PC-9 (cell line): ENCODE results near the gene BCKDHB. TPM values are rescaled to one million over a fixed set of nuclear protein-coding genes. Genes with fewer than 3 reads are reported as not detected.

ENCODE experiments used
- BruUV-seq: library from RNA; stranded (reverse); fragments of 400-500 nt; replicated peaks from 2 replicates; lab custom pipeline; 2021; lab: Mats Ljungman, UMichigan
- CTCF ChIA-PET: fragments of 300-600 bp; sonication (Branson Sonifier 250); formaldehyde crosslinking; loops from one replicate; lab custom pipeline; 2022; ENCODE audit warnings: antibody characterized with exemption; lab: Charles Lee
- POLR2A ChIA-PET: fragments of 300-600 bp; sonication (Branson Sonifier 250); formaldehyde crosslinking; loops from one replicate; lab custom pipeline; 2022; ENCODE audit warnings: antibody characterized with exemption; ENCODE audit not compliant: unreplicated experiment; lab: Charles Lee
- DNase-seq, 2 experiments: peaks; one replicate each; pipeline versions ENCODE4 v3.0.0 to v3.0.0-alpha.2; 2015 to 2022; ENCODE audit warnings: mixed read lengths in 1 of 2
- H2AFZ ChIP-seq: fragments of 200-600 bp; sonication (generic); 2 replicates; pipeline ENCODE4 v1.8.1; 2017; ENCODE audit warnings: antibody characterized with exemption
- H3F3A ChIP-seq: fragments of 200-600 bp; sonication (generic); 2 replicates; pipeline ENCODE4 v1.8.1; 2017; ENCODE audit warnings: antibody characterized with exemption, mild to moderate bottlenecking, low read depth; ENCODE audit not compliant: insufficient read depth
- H3K27ac ChIP-seq: fragments of 200-600 bp; sonication (generic); 2 replicates; pipeline ENCODE4 v1.6.1; 2016; ENCODE audit warnings: mixed run types
- H3K27me3 ChIP-seq: fragments of 200-600 bp; sonication (generic); 2 replicates; pipeline ENCODE4 v1.6.1; 2016; ENCODE audit warnings: low read depth, mixed run types; ENCODE audit not compliant: insufficient read depth
- H3K36me3 ChIP-seq: fragments of 200-600 bp; sonication (generic); 2 replicates; pipeline ENCODE4 v1.6.1; 2016; ENCODE audit warnings: low read depth, mixed run types
- H3K4me1 ChIP-seq: fragments of 200-600 bp; sonication (generic); replicated peaks from 2 replicates; pipeline ENCODE4 v1.6.1; 2016; ENCODE audit warnings: mixed run types; ENCODE audit not compliant: insufficient read depth
- H3K4me2 ChIP-seq: fragments of 200-600 bp; sonication (generic); 2 replicates; pipeline ENCODE4 v1.6.1; 2017; ENCODE audit warnings: mixed run types
- H3K4me3 ChIP-seq: fragments of 200-600 bp; sonication (generic); 2 replicates; pipeline ENCODE4 v1.6.1; 2016; ENCODE audit warnings: mixed run types
- H3K79me2 ChIP-seq: fragments of 200-600 bp; sonication (generic); 2 replicates; pipeline ENCODE4 v1.6.1; 2017; ENCODE audit warnings: low read depth, mixed run types
- H3K9me2 ChIP-seq: fragments of 200-600 bp; sonication (generic); 2 replicates; pipeline ENCODE4 v1.8.1; 2017; ENCODE audit warnings: mild to moderate bottlenecking; ENCODE audit not compliant: insufficient read depth
- H3K9me3 ChIP-seq: fragments of 200-600 bp; sonication (generic); 2 replicates; pipeline ENCODE4 v1.8.1; 2016; ENCODE audit warnings: low read depth; ENCODE audit not compliant: insufficient read depth
- H4K20me1 ChIP-seq: fragments of 200-600 bp; sonication (generic); 2 replicates; pipeline ENCODE4 v1.8.1; 2017; ENCODE audit not compliant: insufficient read depth
- EZH2 ChIP-seq: fragments of 200-600 bp; sonication (generic); IDR thresholded peaks from 2 replicates; pipeline ENCODE4 v1.8.0; 2017; ENCODE audit warnings: antibody characterized with exemption, low read depth
- intact Hi-C: fragments of 100-400 bp; cut with micrococcal nuclease; formaldehyde crosslinking; loops from one replicate; pipeline ENCODE4 v1.10.0; 2022; ENCODE audit not compliant: unreplicated experiment
- total RNA-seq: library from RNA; stranded (reverse); gene quantifications from 2 replicates; pipeline ENCODE4 v1.2.3, GENCODE V29; 2021
- TF ChIP-seq, protein P1 (sequence below): fragments of 200-600 bp; sonication (generic); conservative IDR thresholded peaks from 2 replicates; pipeline ENCODE4 v1.6.1; 2017; ENCODE audit warnings: mixed run types, antibody characterized with exemption, mild to moderate bottlenecking, moderate library complexity

BCKDHB gene
- total RNA-seq, 1 experiment from 2014 or later = 29.7 TPM

DNA sequence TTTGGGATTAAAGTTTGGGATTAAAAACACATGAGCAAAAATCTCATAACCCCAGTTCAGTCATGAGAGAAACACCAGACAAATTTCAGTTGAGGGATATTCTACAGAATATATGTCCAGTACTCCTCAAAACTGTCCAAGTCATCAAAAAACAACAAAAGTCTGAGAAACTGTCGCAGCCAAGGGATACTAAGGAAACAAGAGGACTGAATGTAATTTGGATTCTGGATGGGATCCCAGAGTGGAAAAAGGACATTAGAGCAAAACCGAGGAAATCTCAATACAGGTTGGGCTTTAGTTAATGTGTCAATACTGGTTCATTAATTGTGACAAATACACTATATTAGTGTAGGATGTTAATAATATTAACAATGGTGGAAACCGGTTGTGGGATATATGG is 219.3 kb downstream of the BCKDHB start:
- H3K4me3 ChIP-seq = no peak overlapping the region
- ChIA-PET POLR2A (no interaction called here), CTCF (no interaction called here)
- no peak for DNase-seq
- intact Hi-C loops = no loop called here
- H3K9me2 ChIP-seq = no peaks in the 10 kb centered on the region
- no peak for TF ChIP-seq EZH2
- TF ChIP-seq, protein P1, sequence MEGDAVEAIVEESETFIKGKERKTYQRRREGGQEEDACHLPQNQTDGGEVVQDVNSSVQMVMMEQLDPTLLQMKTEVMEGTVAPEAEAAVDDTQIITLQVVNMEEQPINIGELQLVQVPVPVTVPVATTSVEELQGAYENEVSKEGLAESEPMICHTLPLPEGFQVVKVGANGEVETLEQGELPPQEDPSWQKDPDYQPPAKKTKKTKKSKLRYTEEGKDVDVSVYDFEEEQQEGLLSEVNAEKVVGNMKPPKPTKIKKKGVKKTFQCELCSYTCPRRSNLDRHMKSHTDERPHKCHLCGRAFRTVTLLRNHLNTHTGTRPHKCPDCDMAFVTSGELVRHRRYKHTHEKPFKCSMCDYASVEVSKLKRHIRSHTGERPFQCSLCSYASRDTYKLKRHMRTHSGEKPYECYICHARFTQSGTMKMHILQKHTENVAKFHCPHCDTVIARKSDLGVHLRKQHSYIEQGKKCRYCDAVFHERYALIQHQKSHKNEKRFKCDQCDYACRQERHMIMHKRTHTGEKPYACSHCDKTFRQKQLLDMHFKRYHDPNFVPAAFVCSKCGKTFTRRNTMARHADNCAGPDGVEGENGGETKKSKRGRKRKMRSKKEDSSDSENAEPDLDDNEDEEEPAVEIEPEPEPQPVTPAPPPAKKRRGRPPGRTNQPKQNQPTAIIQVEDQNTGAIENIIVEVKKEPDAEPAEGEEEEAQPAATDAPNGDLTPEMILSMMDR = no peak
- no peaks in the 10 kb centered on the region for H4K20me1 ChIP-seq
- H3K4me1 ChIP-seq = no peaks in the 10 kb centered on the region
- no TSS peak for BruUV-seq
- H3K36me3 ChIP-seq = no peaks in the 10 kb centered on the region
- no peaks in the 10 kb centered on the region for H3K79me2 ChIP-seq
- H3K27ac ChIP-seq = no peak overlapping the region
- H3K27me3 ChIP-seq = no peaks in the 10 kb centered on the region
- no peaks in the 10 kb centered on the region for H3K9me3 ChIP-seq
- no peak overlapping the region for H3K4me2 ChIP-seq
- no peak overlapping the region for H2AFZ ChIP-seq
- H3F3A ChIP-seq = no peaks in the 10 kb centered on the region

DNA sequence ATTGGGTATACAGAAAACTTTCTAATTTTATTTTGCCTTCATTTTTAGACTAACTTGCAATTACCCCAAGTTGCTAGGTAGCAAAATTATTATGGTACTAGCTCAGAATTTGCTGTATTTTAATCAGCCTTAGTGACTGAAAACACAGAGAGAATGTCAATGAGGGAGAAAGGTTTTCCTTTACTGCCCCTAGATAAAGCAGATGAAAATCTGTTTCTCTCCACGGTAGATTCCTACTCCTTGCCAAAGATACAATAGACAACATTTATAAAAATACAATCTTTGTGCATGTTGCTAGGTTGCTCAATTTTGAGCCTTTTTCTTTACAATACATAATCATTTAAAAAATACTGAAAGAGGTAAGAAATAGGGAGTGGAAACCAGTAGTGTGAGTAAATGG is 222.2 kb downstream of the BCKDHB start:
- ChIA-PET CTCF (no interaction called here), POLR2A (no interaction called here)
- intact Hi-C loops = no loop called here
- Histone ChIP-seq H3K9me3 (no peaks in the 10 kb centered on the region), H3K36me3 (no peaks in the 10 kb centered on the region), H3F3A (no peaks in the 10 kb centered on the region), H3K4me1 (no peaks in the 10 kb centered on the region), H3K79me2 (no peaks in the 10 kb centered on the region), H3K4me3 (no peak overlapping the region), H3K27ac (no peak overlapping the region), H2AFZ (no peak overlapping the region), H3K4me2 (no peak overlapping the region), H3K9me2 (no peaks in the 10 kb centered on the region), H3K27me3 (no peaks in the 10 kb centered on the region), H4K20me1 (no peaks in the 10 kb centered on the region)
- BruUV-seq = no TSS peak
- no peak for DNase-seq
- TF ChIP-seq, protein P1 = no peak
- no peak for TF ChIP-seq EZH2

DNA sequence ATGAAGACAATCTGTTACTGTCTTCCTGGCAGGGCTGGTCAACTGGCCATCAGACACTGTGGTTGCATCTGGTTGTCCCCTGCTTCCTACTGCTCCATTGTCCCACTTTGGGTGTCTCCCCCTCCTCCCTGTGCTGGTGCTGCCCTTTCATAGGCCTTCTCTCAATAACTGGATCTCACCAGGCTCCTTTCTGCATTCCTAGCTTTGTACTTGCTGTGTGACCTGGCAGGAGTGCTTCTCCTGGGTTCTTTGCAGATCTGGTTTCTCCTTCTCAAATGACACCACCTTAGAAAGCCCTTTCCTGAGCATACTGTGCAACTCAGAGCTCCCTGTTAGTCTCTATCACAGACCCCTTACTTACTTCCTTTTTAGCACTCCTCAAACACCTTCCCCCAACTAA is 223.0 kb downstream of the BCKDHB start:
- Histone ChIP-seq H3K4me2 (no peak overlapping the region), H3K27ac (no peak overlapping the region), H3K9me3 (no peaks in the 10 kb centered on the region), H3K36me3 (no peaks in the 10 kb centered on the region), H2AFZ (no peak overlapping the region), H4K20me1 (no peaks in the 10 kb centered on the region), H3K27me3 (no peaks in the 10 kb centered on the region), H3F3A (no peaks in the 10 kb centered on the region), H3K4me1 (no peaks in the 10 kb centered on the region), H3K4me3 (no peak overlapping the region), H3K9me2 (no peaks in the 10 kb centered on the region), H3K79me2 (no peaks in the 10 kb centered on the region)
- DNase-seq = no peak
- BruUV-seq = no TSS peak
- intact Hi-C loops = no loop called here
- ChIA-PET POLR2A (no interaction called here), CTCF (no interaction called here)
- TF ChIP-seq EZH2 = no peak
- TF ChIP-seq, protein P1 = no peak
